HCT116 (cell line): Measurements from ENCODE around the gene CPHXL2. TPM values are rescaled to one million over a fixed set of nuclear protein-coding genes. Genes with fewer than 3 reads are reported as not detected.

Source experiments
- ATAC-seq: fragments of 200-7000 bp; cut with Tn5 transposase; 2 replicates; pipeline ENCODE4 v1.9.1; 2020; ENCODE audit warnings: mild to moderate bottlenecking, moderate library complexity
- BruUV-seq: library from RNA; stranded (reverse); fragments of 400-500 nt; replicated peaks from 2 replicates; lab custom pipeline; 2021; lab: Mats Ljungman, UMichigan
- CTCF ChIA-PET: fragments of 300-600 bp; sonication (Branson Sonifier 250); formaldehyde crosslinking; loops from one replicate; lab custom pipeline; 2021; ENCODE audit warnings: antibody characterized with exemption; lab: Charles Lee
- POLR2A ChIA-PET: fragments of 300-600, 350-600 bp; sonication (Branson Sonifier 250); formaldehyde crosslinking; loops from one replicate; lab custom pipeline; 2021; ENCODE audit warnings: antibody characterized with exemption; lab: Charles Lee
- RAD21 ChIA-PET, 2 experiments: fragments of 300-600 bp; sonication (Branson Sonifier 250); formaldehyde crosslinking; loops; one replicate each; lab custom pipeline; 2023; ENCODE audit warnings: low total read pairs in 2 of 2; ENCODE audit not compliant: uncharacterized antibody in 2 of 2, unreplicated experiment in 2 of 2, low non-redundant PET in 1 of 2; lab: Charles Lee
- DNase-seq: peaks from one replicate; pipeline ENCODE4 v3.0.0-alpha.2; 2010; ENCODE audit warnings: low read depth, low spot score
- H2AFZ ChIP-seq: fragments of 200-600 bp; shearing (Covaris generic), sonication (generic); 2 replicates; pipeline ENCODE4 v1.6.1; 2017; ENCODE audit warnings: low read depth, mixed run types, mixed read lengths, antibody characterized with exemption, low read length; ENCODE audit not compliant: poor library complexity, severe bottlenecking
- H3K27ac ChIP-seq: 2 replicates; pipeline ENCODE4 v1.5.1; 2012; ENCODE audit warnings: low read depth, low read length
- H3K27me3 ChIP-seq: fragments of 200-600 bp; sonication (generic); 2 replicates; pipeline ENCODE4 v1.6.1; 2016; ENCODE audit warnings: mixed run types, low read length, mixed read lengths; ENCODE audit not compliant: insufficient read depth
- H3K36me3 ChIP-seq, 2 experiments: fragments of 200-500 bp in 1 of 2; fragments of 200-600 bp in 1 of 2; sonication (Bioruptor generic) in 1 of 2; sonication (generic) in 1 of 2; 2 replicates each; pipeline versions ENCODE4 v1.5.1 to v1.6.1; 2014 to 2016; ENCODE audit warnings: low read length in 2 of 2, inconsistent platforms in 1 of 2, mixed read lengths in 1 of 2, mixed run types in 1 of 2; ENCODE audit not compliant: insufficient read depth in 2 of 2, control insufficient read depth in 1 of 2
- H3K4me1 ChIP-seq, 2 experiments: fragments of 200-600 bp in 1 of 2; sonication (generic) in 1 of 2; 2 replicates each; pipeline versions ENCODE4 v1.5.1 to v1.6.1; 2012 to 2017; ENCODE audit warnings: low read length in 2 of 2, inconsistent platforms in 1 of 2, mild to moderate bottlenecking in 1 of 2, mixed read lengths in 1 of 2, mixed run types in 1 of 2, moderate library complexity in 1 of 2; ENCODE audit not compliant: insufficient read depth in 2 of 2, control insufficient read depth in 1 of 2
- H3K4me2 ChIP-seq: fragments of 200-600 bp; sonication (generic); 2 replicates; pipeline ENCODE4 v1.6.1; 2017; ENCODE audit warnings: mixed run types, low read length, mixed read lengths
- H3K4me3 ChIP-seq, 2 experiments: fragments of 200-600 bp in 1 of 2; sonication (generic) in 1 of 2; replicated peaks in 1 of 2; 2 replicates each; pipeline ENCODE4 v1.5.1; 2011 to 2016; ENCODE audit warnings: low read length in 2 of 2, control low read depth in 1 of 2, low read depth in 1 of 2, mild to moderate bottlenecking in 1 of 2, mixed read lengths in 1 of 2, mixed run types in 1 of 2
- H3K79me2 ChIP-seq: fragments of 200-600 bp; sonication (generic); 2 replicates; pipeline ENCODE4 v1.6.1; 2017; ENCODE audit warnings: mild to moderate bottlenecking, mixed run types, low read length, moderate library complexity, mixed read lengths; ENCODE audit not compliant: insufficient read depth
- H3K9ac ChIP-seq: fragments of 200-600 bp; sonication (generic); 2 replicates; pipeline ENCODE4 v1.6.1; 2016; ENCODE audit warnings: low read length, mixed read lengths
- H3K9me2 ChIP-seq: fragments of 200-600 bp; sonication (generic), shearing (Covaris generic); 2 replicates; pipeline ENCODE4 v1.6.1; 2017; ENCODE audit warnings: mixed run types, mild to moderate bottlenecking, moderate library complexity; ENCODE audit not compliant: insufficient read depth
- H3K9me3 ChIP-seq, 2 experiments: fragments of 200-500 bp in 1 of 2; fragments of 200-600 bp in 1 of 2; sonication (Bioruptor generic) in 1 of 2; sonication (generic) in 1 of 2; 2 replicates each; pipeline ENCODE4 v1.6.1; 2014 to 2017; ENCODE audit warnings: low read length in 2 of 2, mixed read lengths in 2 of 2, inconsistent platforms in 1 of 2, low read depth in 1 of 2, mild to moderate bottlenecking in 1 of 2, mixed run types in 1 of 2, moderate library complexity in 1 of 2; ENCODE audit not compliant: control insufficient read depth in 1 of 2, insufficient read depth in 1 of 2
- H4K20me1 ChIP-seq: fragments of 200-600 bp; sonication (generic), shearing (Covaris generic); 2 replicates; pipeline ENCODE4 v1.6.1; 2017; ENCODE audit warnings: mixed run types, mild to moderate bottlenecking, moderate library complexity; ENCODE audit not compliant: insufficient read depth
- EGR1 ChIP-seq: IDR thresholded peaks from 2 replicates; pipeline ENCODE4 v1.6.1; 2012; ENCODE audit warnings: low read depth
- JUND ChIP-seq: IDR thresholded peaks from 2 replicates; pipeline ENCODE4 v1.6.1; 2012
- POLR2A ChIP-seq: IDR thresholded peaks from 2 replicates; pipeline ENCODE4 v1.7.0; 2011; ENCODE audit warnings: borderline replicate concordance; ENCODE audit not compliant: insufficient read depth, insufficient read length; ENCODE audit errors: extremely low read depth
- RAD21 ChIP-seq: IDR thresholded peaks from 2 replicates; pipeline ENCODE4 v1.6.1; 2012; ENCODE audit warnings: low read depth, mild to moderate bottlenecking
- SIN3A ChIP-seq: IDR thresholded peaks from 2 replicates; pipeline ENCODE4 v1.6.1; 2012; ENCODE audit warnings: low read depth
- ZFX ChIP-seq: fragments of 450-650 bp; IDR thresholded peaks from 2 replicates; pipeline ENCODE4 v1.6.1; 2017
- ZNF274 ChIP-seq: fragments of 200-500 bp; sonication (Bioruptor generic); IDR thresholded peaks from 2 replicates; pipeline ENCODE4 v1.6.1; 2014; ENCODE audit warnings: mild to moderate bottlenecking, low read depth, low read length, inconsistent platforms
- intact Hi-C: fragments of 100-400 bp; cut with micrococcal nuclease; formaldehyde crosslinking; loops from 2 replicates; pipeline ENCODE4 v1.10.0; 2022
- total RNA-seq: library from RNA; stranded (reverse); gene quantifications from one replicate; pipeline ENCODE4 v1.2.1, GENCODE V29; 2021; ENCODE audit not compliant: unreplicated experiment

Gene CPHXL2
- total RNA-seq, 1 experiment from 2014 or later, result not detected

DNA sequence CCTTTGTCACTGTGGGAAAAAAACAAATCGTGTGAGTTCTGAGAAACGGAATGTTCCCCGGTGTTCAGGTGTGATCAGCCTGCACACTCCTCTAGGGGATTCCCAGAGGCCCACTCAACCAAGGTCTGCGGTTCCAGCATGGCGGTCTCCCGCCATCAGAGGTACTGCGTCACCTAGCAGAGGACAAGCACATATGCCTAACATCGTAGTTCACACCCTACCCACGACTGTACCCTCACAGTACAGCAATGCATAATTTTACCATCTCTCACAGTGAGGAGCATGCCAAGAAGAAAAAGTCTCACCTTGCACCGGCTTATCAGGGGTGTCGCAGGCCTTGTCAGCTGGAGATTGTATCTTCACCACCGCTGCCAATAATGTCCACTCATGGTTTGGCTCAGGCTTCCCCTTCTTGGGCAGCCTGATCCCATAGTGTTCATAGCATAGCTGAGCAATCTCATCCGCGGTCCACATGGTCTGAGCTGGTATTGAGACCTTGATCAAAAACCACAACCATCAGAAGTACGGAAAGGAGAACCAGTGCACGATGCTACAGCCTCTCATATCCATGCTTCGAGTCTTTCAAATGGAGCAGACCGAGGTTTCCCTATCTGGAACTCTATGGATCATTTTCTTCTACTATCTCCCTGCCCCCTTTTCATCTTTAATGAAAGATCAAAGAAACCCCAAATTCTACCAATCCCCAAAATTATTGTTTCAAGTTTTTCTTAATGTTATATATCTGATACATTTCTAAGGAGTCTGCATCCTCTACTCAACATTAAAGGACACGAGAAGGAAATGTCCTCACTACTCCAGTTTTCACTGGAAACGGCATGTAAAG is 56.3 kb downstream of the CPHXL2 start:
- Histone ChIP-seq H3K4me3 (no peak overlapping the region), H3K9ac (no peak overlapping the region), H3K36me3 (peaks cover 11 to 17% of the 10 kb centered on the region in 2 experiments; a peak in 3 of 4 replicates), H3K4me2 (no peak overlapping the region; the same call in 1 of the 2 replicates), H3K9me2 (no peaks in the 10 kb centered on the region), H3K79me2 (peaks cover 9% of the 10 kb centered on the region), H3K27me3 (no peaks in the 10 kb centered on the region), H3K27ac (no peak overlapping the region), H4K20me1 (no peaks in the 10 kb centered on the region), H2AFZ (no peak overlapping the region), H3K9me3 (no peaks in the 10 kb centered on the region), H3K4me1 (peaks cover 8 to 19% of the 10 kb centered on the region in 2 experiments)
- TF ChIP-seq ZFX, result no peak
- TF ChIP-seq POLR2A, result no peak
- no peak for TF ChIP-seq SIN3A
- ChIA-PET CTCF (interaction anchor here (1.1 to 1.5 kb wide), 2 partner anchors 129 to 421 kb away, joined by 4 to 5 read pairs; no protein-coding TSS in a partner anchor), RAD21 (interaction anchor here in 1 of 2 experiments (1.0 kb wide), 1 partner anchor 421 kb away, joined by 3 read pairs; no protein-coding TSS in a partner anchor), POLR2A (no interaction called here)
- intact Hi-C loops, result loop anchor here (5.0 kb wide), 3 partner anchors 63 to 423 kb away; partner anchors contain the start of gene TMEM231
- no TSS peak for BruUV-seq
- ATAC-seq, result no peak
- no peak for DNase-seq

DNA sequence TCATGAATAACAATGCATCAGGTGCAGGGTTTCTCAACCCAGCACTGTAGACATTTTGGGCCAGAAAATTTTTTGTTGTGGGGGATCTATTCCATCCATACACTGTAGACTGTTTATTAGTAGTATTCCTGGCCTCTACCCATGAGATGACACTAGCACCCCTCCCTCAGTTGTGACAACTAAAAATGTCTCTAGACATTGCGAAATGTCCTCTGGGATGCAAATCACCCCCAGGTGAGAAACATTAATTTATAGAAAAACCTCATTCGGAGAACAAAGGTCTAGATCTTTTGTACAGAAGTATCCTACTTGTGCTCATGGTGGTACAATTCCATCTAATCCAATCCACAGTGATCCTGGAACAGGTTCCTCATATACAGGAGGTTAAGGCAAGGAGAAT is 58.0 kb downstream of the CPHXL2 start:
- ChIA-PET CTCF (no interaction called here), RAD21 (no interaction called here), POLR2A (interaction anchor here (0.8 kb wide), 1 partner anchor 12 kb away, joined by 3 read pairs; no protein-coding TSS in a partner anchor)
- H3K4me2 ChIP-seq, result no peak overlapping the region
- H3K9me2 ChIP-seq, result no peaks in the 10 kb centered on the region
- H3K4me1 ChIP-seq, result peaks cover 8 to 19% of the 10 kb centered on the region in 2 experiments
- H3K27ac ChIP-seq, result no peak overlapping the region
- intact Hi-C loops, result no loop called here
- peaks cover 16 to 24% of the 10 kb centered on the region in 2 experiments; a peak in 3 of 4 replicates for H3K36me3 ChIP-seq
- H3K9me3 ChIP-seq, result no peaks in the 10 kb centered on the region
- H3K27me3 ChIP-seq, result no peaks in the 10 kb centered on the region
- H2AFZ ChIP-seq, result no peak overlapping the region
- no TSS peak for BruUV-seq
- no peaks in the 10 kb centered on the region for H4K20me1 ChIP-seq
- DNase-seq (no peak), ATAC-seq (no peak)
- no peak overlapping the region for H3K4me3 ChIP-seq
- no peak overlapping the region for H3K9ac ChIP-seq
- no peak for TF ChIP-seq RAD21
- TF ChIP-seq EGR1, result no peak
- TF ChIP-seq JUND, result no peak
- TF ChIP-seq ZNF274, result no peak
- peaks cover 9% of the 10 kb centered on the region for H3K79me2 ChIP-seq
